IPS DF 19.7 (cell line): Measurements from ENCODE around the gene TEX48.

Experiments
- DNase-seq: peaks from one replicate; pipeline ENCODE4 v3.0.0-alpha.2; 2013; ENCODE audit warnings: low read depth, low spot score

Gene TEX48

GRCh38 chr9:114693248-114693855 is 11.4 kb upstream of the TEX48 start:
- DNase-seq, result no peak

DNA sequence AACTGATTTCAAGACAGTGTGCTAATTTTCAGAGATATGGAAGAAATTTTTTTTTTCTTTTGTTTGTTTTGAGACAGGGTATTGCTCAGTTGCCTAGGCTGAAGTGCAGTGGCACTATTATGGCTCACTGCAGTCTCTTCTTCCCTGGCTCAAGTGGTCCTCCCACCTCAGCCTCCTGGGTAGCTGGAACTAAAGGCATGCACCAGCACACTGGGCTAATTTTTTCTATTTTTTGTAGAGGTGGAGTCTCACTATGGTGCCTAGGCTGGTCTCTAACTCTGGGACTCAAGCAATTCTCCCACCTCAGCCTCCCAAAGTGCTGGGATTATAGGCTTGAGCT is 9.9 kb upstream of the TEX48 start:
- no peak for DNase-seq

DNA sequence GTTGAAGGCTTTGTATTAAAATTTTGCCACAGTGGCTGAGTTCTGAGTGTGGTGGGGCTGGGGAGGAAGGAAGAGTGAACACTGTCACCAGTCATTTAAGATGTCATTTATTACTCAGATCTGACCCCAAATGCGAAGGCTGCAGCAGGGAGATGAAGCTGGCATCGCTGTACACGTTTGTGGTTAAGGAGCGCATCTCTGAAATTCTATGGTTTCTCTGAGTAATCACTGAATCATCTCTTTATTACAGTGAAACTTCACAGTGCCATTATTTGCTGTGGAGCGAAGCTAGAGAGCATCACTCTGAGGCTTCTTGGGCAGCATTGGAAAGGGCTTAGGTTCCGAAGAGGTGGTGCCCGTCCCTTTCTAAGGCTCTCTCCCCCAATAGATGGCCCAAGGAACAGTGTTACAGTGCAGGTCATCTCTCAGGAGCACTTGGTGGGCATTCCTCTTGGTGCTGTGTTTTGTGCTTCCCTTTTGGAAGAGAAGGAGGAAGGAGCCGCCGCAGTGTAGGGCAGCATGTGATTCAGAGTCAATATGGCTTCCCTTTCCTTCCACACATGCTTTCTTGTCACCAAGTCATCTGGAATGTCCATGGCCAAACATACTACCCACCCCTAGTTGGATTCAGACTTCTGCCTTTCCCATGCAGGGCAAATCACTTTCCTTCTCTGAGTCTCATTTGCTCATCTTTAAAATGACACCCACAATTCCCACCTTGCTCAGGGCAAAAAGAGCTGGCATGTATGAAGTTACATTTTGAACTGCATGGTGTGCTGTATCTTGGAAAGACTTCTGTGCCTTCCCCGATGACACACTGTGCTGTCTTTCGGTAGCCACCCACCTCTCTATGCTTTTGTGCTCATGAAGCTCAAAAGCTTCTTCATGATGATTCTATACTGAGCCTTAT is 9.3 kb upstream of the TEX48 start:
- no peak for DNase-seq

- DNase-seq, result no peak
Observed at GRCh38 chr9:114690308-114690707, 8.3 kb upstream of the TEX48 start.

DNA sequence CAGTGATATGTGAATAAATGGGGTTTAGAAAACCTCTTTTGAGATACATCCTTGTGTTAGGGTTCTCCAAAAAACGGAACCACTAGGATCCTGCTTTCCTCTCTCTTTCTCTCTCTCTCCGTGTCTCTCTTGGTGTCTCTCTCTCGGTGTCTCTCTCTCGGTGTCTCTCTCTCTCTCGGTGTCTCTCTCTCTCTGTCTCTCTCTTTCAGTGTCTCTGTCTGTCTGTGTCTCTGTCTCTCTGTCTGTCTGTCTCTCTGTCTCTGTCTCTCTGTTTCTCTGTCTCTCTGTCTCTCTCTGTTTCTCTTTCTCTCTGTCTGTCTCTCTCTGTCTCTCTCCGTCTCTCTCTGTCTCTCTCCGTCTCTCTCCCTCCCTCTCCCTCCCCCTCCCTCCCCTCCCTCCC is 7.8 kb upstream of the TEX48 start:
- no peak for DNase-seq

DNA sequence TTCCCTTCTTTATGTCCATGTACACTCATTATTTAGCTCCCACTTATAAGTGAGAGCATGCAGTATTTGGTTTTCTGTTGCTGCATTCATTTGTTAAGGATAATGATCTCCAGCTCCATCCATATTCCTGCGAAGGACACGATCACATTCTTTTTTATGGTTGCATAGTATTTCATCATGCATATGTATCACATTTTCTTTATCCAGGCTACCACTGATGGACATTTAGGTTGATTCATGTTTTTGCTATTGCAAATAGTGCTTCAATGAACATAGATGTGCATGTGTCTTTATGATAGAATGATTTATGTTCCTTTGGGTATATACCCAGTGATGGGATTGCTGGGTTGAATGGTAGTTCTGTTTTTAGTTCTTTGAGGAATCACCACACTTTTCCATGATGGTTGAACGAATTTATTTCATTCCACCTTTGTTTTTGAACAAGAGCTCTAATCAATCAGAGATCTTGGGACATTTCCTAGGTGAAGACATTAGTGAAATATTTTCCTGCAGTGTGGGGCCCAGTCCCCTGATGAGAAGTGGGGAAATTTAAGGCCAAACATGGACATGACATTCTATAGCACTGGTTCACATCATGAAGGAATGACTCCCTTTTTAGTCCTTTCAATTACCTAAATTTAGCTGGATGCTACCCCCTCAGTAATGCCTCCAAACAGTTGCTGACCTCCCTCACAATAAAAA is 7.1 kb upstream of the TEX48 start:
- no peak for DNase-seq

GRCh38 chr9:114688379-114688778 is 6.4 kb upstream of the TEX48 start:
- no peak for DNase-seq

- no peak for DNase-seq
Observed at GRCh38 chr9:114687034-114687433, 5.0 kb upstream of the TEX48 start.

DNA sequence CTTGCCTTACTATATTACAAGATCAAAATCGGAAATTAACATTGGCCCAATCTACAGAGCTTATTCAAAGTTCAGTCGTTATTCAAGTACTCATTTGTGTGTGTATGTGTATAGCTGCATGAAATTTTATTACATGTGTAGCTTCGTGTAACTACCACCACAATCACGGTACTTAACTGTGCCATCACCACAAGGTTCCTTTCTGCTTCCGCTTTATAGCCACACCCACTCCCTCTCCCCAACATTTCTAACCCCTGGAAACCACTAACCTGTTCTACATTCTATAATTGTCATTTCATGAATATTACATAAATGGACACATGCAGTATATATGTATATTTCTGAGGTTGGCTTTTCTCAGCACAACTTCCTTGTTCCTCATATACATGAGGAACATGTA is 4.0 kb upstream of the TEX48 start:
- no peak for DNase-seq

DNA sequence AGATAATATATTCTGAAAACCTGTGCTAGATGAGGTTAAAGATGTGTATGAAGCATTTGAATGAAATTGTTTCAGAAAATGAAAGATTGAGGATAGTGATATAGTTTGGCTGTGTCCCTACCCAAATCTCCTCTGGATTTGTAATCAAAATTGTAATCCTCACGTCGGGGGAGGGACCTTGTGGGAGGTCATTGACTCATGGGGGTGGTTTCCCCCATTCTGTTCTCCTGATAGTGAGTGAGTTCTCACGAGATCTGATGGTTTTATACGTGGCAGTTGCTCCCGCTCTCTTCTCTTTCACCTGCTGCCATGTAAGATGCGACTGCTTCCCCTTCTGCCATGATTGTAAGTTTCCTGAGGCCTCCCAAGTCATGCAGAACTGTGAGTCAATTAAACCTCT is 2.0 kb upstream of the TEX48 start:
- no peak for DNase-seq

DNA sequence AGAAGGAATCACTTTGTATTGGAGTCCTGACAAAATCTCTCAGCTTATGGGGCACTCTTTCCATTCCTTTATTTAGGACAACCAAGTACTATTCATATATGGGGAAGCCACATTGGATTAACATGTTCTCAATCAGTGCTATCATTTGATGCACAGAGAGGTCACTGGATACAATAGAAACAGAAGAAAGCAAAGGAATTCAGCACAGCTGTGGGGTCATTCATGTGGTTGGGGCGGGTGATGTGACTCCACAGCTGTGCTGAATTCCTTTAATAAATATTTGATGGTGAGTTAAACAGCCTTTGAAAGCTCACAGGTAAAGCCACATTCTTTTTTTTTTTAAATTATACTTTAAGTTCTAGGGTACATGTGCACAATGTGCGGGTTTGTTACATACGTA is 854 bp upstream of the TEX48 start:
- no peak for DNase-seq

GRCh38 chr9:114680259-114681001 is 1.6 kb downstream of the TEX48 start:
- DNase-seq, result no peak

- no peak for DNase-seq
Observed at GRCh38 chr9:114678795-114679194, 3.2 kb downstream of the TEX48 start.

DNA sequence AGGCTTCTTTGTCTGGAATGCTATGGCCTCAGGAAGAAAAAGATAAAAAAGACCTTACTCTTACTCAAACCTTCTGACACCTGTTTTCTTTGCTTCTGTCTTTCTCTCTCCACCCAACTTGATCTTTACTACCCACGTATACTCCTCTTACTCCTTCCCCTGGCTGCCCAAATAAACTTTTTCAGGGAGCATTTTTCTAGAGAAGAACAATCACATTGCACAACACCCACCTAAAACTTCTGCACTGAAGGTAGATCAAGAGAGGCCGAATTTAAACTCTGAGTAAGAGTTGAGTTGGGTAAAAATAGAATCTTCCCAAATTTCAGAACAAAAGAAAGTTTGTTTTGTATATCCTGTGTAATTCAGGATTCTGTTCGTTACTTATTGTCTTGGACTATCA is 3.9 kb downstream of the TEX48 start:
- no peak for DNase-seq

DNA sequence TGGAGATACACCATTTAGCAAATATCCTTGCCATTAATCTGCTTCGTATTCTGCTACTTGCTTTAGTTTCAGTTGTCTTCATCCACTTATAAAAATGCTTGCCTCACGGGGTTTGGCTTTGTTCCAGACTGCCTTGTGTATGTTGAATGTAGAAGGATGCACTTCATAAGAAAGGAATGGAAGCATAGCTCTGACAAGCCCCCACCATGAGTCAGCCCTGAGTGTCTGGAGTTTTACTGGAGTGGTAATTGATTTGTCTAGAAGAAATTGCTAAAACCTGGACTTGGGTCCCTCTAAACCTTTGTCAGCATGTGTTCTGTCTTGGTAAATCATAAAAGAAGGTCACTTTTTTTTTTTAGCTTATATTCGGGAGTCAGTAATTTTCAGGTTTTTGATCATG is 4.6 kb downstream of the TEX48 start:
- no peak for DNase-seq

- no peak for DNase-seq
Observed at GRCh38 chr9:114676901-114677300, 5.1 kb downstream of the TEX48 start.

DNA sequence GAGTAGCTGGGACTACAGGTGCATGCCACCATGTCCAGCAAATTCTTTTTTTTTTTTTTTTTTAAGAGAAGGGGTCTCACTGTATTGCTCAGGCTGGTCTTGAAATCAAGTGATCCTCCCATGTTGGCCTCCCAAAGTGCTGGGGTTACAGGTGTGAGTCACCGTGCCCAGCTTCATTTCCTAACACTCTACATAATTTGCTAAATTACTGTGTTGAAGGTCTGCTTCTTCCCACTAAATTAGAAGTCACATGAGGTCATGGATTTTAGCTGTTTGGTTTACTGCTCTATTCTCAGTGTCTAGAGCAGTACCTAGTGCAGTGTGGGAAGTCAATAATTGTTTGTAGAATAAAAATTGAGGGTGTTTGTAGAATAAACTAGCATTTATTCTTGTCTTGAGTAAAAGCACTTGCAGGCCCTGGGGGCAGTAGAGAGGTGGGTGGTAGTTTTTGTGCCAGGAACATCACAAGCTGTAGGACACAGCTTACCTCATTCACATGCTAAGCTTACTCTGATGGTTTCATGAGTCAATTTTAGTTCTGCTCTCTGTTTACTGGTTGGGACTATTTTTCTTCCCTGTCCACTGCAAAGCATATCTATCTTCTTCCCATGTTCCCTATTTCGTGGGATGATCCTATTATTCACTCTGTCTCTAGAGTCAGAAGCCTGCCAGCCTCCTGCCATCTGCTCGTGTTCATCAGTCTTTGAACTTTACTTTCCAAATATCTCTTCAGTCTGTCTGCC is 7.0 kb downstream of the TEX48 start:
- no peak for DNase-seq

- DNase-seq, result no peak
Observed at GRCh38 chr9:114674076-114674797, 7.8 kb downstream of the TEX48 start.

- no peak for DNase-seq
Observed at GRCh38 chr9:114671605-114672004, 10.4 kb downstream of the TEX48 start.

GRCh38 chr9:114669961-114670360 is 12.0 kb downstream of the TEX48 start:
- no peak for DNase-seq

GRCh38 chr9:114668146-114668545 is 13.8 kb downstream of the TEX48 start:
- no peak for DNase-seq
